NCI-H1417 treated with DMSO at 0.1 percent for 48 hours (cell line): ENCODE results near the gene RGMA.
"Not testable (repeated sequence)": the region's sequence is repeated elsewhere in the genome, so short reads cannot be mapped to it uniquely, and the experiment has no call there.

Source experiments
- DNase-seq: peaks from one replicate; lab custom pipeline; 2025; lab: John Stamatoyannopoulos, UW

RGMA gene

DNA sequence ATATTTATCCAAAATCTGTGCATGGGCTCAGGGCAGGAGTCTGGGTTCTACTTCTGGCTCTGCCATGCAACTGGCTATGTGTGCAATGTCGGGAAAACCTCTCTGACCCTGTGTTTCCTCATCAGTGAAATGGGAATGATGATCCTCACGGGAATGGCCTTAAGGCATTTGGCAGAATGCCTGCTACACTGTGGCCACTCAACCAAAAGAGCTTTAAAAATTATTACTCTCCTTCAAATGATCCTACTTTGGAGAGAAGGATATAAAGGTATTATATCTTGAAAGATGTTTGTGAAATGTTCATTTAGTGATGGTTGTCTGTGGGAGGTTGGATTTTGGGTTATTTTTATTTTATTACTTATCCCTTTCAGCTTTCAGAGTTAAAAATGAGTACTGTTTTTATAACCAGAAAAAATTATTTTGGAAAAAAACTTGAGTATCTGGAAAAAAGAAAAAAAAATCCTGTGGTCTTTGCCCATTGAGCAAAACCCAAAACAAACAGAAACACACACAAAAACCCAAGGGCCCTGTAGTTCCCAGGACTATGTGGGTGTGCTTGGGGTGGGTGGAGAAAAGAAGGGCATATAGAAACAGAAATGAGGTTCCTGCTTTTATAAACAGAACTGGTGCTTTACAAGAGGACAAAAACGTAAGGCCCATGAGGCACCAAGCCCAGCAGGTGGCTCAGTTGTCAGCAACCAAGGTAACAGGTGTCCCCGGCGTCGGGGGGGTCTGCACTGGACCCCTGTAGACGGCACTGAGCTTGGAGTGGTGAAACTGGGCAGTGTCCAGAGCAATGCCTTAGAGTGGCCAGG lies 22.0 kb downstream of the RGMA start:
- DNase-seq, result no peak

DNA sequence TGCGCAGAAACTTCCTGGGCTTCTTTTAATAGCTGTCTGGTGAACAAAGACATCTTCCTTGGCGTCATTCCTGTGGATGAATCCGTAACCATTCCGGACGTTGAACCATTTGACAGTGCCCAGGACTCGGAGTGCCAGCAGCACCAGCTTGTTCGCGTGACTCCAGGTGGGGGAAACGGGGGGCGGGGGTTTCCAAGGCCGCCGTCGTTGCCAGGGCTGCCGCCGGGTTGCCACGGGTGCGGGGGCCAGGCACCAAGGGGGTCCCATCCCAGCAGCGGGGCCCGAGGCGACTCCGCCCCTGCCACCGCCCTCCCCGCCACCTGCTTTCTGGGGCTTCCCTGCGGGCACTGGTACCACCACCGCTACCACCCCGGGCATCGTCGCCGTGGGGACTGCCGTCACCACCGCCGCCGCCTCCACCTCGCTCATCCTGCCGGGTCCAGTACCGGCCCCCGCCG lies 22.8 kb downstream of the RGMA start:
- no peak for DNase-seq

DNA sequence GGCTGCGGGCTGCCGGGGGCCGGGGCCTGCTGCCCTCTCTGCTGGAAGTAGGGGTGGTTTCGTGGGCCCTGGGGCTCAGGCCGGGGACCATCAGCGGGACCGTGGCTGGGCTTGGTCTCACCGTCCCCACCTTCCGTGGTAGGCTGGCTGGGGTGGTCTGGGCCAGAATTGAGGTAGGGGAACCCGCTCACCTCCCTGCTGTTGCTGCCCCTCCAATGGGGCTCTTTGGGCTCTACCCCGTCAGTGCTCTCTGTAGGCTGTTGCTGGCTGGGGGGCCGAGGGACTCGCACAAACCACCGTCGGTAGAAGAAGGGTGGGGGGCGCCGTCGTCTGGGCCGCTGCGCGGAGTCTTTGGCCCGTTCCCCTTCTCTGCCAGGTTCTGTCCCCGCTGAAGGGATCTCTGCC lies 23.4 kb downstream of the RGMA start:
- no peak for DNase-seq

DNA sequence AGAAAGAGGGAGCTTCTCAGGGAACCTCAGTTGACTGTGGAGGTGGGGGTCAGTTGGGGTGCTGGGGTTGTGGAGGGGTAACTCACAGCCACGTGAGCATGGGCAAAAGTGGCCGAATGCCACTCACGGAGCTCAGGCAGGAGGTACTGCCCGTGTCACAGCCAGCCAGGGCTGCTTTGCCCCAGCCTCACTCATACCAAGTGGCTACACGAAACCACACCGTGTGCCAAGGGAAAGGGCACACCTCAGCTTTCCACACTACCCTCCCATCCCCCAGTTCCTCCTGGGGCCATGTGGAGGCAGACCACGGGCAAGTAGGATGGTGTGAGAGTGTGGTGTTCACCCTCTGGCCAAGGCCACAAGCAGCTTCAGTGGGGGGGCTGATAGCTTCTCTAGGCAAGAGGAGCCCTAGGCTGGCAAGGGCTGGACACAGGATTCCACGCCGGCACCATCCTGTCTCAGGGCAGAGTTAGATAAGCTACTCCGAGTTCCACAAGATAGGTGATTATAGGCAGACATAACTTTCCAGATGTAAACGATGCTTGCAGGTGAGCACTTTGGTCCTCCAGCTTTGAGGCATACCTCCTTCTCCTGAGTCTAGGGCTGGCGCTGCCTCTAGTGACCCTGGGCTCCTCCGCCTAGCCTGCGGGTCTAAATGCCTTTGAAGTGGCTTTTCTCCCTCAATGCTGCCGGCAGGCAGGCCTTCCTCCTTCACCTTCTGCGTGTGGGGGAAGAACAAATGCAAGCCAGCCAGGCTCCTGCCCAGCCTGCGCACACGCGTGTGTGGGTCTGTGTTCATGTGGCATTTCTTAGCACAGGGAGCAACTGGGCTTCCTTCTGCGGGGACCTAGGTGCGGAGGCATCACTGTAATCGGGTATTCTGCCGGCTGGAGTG lies 25.0 kb downstream of the RGMA start:
- no peak for DNase-seq

DNA sequence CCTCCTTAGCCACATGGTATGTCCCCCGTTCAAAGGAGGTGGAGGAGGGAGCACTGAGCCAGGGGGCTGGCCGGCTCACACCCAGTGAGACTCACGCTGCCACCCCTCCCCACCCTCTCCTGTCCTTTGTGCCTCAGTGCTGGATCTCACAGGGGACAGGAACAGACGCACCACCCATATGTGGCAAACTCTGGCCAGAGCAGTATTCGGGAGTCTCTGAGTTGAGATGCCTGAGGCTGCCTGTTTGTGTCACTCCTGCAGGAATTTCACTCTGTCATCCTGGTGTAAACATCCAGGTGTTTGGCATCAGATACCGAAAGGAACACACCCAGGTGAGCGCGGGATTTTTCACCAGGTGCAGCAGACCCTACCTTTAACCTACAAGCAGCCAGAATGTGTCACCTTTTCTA lies 25.7 kb downstream of the RGMA start:
- no peak for DNase-seq

DNA sequence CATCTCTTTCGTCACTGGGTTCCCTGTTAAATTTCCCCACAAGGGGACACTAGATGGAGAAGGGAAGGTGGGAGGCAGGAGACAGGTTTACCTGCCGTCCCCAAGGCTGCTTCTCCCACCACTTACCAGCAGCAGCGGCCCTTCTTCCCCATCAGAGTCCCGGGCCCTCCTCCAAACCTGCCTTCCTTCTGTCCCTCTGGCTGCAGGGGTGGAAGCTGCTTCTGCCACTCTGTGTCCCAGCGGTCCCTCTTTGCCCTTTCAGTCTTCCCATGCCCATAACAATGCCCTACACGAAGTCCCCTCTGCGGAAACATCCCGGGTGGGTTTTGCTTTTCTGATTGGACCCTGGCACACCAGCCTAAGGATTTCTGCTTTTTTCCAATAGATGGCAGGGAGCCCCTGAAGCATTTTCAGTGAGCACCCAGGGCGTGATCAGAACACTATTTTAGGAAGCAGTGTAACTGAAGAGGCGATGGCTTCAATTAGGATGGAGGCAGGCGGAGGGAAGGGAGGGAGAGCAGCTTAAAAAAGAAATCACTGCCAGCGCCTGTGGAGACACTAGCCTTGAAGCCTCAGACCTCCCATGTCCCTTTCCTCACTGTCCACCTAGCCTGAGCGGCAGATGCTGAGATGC lies 26.3 kb downstream of the RGMA start:
- DNase-seq, result not testable (repeated sequence)

DNA sequence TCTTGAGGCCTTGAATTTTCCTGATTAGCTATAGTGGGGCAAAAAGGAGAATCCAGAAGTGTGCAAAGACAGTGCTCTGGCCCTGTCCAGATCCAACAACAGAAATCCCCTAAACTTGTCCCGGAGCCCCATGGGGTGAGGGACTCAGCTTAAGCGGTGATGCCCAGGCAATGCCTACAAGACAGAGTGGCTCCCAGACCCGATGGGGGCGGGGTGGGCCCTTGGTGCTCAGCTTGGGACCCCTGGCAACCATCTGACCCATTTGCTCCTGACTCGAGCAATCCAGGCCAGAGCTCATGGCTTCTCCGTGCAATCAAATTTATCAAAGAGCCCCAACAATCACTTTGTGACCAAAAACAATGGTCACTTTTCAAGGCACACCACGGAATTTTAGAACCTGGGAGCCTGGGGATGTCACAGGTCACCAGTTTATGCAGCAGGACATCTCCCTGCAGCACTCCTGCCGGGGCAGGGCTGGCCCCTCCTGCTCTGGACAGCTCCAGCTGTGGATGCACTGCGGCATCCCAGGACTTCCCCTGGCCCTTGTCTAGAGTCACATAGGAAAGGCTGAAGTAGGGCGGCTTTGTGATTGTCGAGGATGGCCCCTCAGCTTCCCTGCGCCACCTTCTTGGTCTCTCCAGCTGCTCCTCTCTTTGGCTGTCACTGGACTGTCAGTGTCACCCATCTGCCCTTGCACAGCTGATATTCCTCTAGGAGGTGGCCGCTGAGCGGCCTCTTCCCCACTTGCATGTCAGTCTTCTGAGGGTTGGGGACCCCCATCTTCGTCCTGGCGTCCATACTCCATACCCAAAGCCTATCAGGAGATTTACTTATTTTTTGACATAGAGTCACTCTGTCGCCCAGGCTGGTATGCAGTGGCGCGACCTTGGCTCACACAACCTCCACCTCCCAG lies 28.4 kb downstream of the RGMA start:
- no peak for DNase-seq

DNA sequence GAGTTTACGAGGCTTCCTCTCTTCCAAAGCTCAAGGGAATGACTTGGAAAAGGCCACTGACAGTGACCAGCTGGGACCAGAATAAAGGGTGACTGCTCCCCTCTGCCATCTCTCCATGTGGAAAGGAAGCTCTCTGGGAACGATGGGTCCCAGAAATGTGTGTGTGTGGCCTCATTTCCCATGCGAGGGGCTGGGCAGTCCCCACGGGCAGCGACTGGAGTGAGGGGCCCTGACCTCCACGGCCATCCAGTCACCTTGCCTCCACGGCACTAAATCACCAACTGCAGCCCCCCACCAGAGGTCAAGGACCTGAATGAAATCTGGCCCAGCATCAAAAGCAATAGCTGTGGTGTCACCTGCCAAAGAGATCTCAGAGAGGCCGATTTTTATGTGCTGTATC lies 29.6 kb downstream of the RGMA start:
- DNase-seq, result no peak

DNA sequence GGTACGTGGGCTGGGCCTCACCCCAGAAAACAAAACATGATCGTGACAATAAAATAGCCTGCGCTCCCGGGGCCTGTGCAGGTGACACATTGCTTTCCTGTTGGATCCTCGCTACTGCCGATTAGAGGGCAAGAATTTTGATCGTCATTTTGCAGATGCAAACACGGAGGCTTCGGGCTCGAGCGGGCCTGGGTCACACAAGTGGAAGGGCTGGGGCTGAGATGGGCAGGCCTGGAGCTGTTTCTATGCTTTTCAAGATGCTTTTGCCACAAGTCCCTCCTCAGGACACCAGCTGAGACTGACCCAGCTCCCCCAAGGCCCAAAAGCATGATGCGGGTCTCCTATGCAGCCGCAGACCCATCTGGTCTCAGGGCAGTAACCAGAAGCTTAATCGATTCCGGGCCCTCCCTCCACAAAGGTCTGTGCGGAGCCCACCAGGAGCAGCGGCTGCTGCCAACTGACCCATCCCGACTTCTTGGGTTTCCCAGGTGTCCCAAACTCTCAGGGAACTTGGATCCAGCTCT lies 30.0 kb downstream of the RGMA start:
- no peak for DNase-seq

DNA sequence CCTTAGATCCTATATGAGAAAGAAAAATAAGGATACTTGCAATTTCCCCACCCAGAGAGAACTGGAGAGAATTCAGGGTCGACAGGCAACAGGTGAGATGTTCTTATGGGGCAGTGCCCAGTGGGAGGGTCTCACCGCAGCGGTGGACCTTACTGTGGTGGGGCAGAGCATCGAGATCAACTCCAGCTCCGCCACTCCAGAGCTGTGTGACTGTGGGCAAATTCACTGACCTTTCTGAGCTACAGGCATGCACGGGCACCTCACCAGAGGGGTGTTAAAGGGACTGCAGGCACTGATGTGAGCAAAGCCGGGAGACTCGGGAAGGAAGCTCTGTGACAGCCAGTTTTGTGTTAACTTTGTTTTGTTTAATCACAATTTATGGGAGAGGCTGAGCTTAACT lies 30.9 kb downstream of the RGMA start:
- no peak for DNase-seq

DNA sequence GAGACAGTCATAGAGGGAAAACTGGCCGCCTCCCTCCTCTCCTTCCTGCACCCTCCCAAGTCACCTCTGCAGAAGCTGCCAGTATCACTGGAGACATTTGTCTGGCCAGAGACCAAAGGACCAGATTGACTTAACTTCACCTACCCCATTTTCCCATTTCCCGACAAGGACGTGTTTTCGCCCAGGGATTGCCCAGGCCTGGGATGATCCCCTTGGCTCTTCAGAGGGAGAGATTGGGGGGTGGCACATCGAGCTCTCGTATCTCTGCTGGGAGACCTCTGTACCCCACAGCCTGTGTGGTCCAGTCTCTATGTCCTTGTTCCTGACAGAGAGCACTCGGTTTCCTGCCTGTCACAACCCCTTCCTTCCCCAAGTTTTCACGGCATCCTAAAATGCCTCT lies 31.4 kb downstream of the RGMA start:
- DNase-seq, result no peak

DNA sequence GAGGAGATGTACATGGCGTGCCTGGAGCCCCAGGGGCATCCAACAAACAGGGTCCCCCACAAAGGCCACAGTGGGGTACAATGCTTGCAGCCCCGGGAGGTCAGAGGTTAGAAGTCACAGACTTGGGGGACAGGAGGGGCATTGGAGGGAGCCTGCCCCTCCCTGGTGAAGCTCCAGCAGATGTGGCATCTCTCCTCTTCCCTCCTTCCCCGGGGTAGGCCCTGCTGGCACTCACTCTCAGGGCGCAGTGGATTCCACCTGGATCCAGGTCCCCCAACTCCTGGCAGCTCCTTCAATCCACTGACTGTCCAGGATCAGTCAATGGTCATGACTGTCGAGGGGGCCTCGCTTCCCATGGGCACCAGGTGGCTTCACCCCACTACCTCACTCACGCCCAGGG lies 32.2 kb downstream of the RGMA start:
- no peak for DNase-seq

DNA sequence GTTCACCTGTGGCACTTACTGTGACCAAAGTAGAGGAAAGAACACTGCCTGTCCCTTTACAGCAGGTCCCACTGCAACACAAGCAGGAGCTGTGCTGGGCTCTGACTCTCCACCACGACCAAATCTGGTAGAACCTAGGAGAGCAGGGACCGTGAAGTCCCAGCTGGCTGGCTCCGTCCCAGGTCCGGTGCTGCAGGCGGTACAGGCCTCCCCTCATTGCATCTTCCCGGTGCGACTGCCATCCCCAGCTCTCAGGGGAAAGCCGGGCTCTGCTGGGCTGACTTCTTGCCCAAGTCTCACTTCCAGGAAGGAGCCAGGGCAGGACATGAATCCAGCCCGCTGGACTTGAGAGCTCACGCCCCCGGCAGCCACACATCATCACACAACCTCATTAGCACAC lies 33.8 kb downstream of the RGMA start:
- no peak for DNase-seq

DNA sequence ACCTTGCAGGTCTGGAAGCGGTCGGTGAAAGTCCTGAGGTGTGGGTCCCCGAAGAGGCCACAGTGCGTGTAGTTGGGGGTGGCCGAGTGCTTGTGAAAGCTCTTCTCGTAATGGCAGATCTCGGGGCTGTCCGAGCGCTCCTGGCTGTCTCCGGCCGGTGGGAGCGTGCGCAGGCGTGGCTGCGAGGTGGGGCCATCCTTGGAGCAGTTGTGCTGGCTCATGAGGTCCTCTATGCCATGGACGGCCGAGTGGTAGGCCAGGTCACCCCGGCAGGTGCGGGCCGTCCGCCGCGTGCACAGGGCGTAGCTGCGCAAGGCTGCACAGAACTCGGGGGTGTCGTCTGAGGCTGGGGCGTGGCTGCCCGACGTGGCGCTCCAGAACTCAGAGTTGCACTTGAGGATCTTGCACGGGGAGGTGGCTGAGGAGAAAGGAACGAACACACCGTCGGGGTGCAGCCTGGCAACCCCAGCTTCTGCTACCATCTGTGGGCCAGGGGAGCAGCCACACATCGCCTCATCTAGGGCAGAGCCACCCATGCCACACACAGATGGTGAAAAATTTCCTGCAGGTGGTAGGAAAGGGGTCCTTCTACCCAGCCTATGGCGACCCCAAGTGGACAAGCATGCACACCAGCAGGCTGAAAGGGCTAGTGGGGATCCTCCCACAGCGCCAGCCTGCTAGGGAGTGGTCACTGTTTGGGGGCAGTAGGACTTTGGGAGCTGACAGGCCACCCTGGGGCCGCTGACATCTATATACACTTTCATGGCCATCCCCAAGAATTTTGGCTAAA lies 36.7 kb downstream of the RGMA start:
- no peak for DNase-seq

DNA sequence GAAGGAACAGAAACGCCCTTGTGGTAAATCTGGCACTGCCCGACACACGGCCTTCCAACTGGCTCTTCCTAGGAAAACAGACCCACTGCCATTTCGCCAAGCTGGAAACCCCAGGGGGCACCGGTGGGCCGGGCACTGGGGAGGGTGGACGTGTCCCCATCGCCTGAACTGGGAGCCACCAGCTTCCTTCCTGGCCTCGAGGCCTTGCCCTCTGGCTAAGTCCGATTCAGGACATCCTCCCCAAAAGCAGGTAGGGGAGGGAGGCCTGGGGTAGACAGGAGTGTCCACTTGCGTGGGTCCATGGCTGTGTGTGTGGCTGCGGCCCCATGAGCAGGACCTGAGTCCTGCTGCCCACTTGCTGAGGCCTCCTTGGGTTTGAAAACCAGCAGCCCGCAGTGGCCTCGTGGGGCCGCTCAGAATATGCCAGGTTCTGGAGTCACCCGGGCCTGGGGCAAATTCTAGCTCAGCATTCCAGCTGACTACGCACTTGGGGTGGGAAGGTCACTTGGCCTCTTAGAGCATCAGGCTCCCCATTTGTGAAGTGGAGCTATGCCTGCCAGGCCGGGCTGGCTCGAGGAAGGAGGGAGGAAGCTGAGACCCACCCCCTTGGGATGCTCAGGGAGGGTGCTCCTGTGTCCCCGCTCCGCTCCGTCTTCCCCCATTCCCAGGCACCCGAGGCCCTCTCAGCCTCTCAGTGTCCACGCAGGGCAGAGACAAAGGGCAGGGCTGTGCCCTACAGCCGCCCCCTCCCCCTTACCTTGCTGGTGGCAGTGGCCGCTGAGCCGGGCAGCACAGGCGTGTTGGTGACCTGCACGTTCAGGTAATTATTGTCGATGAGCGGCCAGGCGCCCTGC lies 37.5 kb downstream of the RGMA start:
- no peak for DNase-seq

DNA sequence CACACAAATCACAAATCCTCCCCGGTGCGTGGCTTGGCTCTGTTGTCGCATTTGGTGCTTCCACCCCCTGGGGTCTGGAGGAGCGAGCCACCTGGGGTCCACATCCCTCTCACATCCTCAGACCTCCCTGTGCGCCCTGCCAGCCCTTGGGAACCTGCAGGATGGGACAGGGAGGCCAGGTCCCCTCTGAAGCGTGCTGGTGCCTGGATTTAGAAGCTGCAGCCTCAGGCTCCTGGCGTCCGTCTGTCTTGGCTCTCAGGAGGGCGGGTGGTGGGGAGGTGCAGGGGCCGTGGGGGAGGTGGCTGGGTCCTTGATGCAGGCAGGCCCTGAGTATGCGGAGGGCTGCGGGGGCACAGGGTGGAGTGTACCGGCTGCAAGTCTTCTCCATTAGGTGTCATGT lies 38.4 kb downstream of the RGMA start:
- DNase-seq, result no peak

DNA sequence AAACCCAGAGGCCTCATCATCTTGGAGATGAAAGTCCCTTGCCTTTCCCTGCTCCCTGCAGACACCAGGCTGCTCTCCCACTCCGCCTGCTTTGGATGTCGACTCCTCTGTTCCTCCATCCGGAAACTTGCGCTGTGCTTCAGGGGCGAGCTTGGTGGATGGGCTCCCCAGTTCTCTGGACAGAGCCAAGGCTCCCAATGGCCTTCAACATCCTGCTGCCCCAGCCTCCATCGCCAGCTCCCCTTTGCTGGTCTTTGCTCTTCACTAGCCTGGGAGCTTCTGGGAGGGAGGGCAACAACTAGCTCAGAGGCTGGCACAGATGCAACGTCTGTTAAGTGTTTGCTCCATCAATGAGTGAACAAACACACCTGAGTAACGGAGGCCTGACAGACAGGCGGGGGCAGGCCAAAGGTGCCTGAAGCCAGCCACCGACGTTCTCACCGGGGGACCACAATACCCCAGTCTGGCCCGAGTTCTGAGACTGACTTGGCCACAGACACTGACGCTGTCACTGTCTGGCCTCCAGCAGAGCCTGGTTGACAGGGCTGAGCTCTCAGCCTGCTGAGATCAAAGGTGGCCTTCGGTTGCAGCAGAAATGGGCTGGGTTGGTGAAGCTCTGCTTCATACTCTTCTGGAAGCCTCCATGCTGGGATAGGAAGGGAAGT lies 39.0 kb downstream of the RGMA start:
- DNase-seq, result no peak

DNA sequence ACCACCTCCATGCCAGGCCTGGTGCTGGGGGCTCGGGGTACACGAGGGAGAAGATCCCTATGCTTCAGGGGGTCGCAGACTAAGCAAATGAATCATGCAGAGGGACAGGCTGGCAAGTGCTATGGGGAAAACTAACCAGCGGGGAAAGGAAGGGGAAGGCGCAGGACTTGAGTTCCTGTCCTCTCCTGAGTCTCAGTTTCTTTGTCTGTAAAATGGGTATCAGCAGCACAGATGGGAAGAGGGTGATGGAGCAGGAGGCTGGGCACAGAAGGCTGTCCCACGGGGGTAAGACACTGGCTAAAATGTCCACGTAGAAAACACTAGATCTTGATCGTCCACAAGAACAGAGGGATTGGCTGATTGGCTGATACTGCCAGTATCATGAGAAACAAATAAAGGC lies 39.8 kb downstream of the RGMA start:
- DNase-seq, result no peak

DNA sequence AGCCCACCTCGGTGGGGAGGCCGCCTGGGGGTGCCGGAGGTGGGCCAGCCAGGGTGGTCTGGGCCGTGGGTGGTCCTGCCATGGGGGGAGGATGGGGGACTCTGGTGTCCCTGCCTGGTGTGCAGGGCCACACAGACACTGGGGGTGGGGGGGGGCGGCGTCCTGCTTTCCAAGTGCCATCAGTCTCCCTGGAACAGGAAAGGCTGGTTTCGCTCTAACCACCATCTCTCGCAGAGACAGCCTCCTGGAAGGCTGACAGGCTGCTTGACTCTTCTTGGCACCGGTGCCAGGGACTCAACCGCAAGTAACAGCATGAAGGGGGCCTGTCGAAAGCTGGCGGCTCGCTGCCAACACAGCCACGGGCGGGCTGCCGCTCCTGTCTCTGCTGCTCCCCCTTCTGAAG lies 40.3 kb downstream of the RGMA start:
- no peak for DNase-seq
